Loucy (cell line): Measurements from ENCODE around the gene MRPL24.

Experiments
- EZH2phosphoT487 ChIP-seq: fragments of 200-600 bp; IDR thresholded peaks from 2 replicates; pipeline ENCODE4 v1.6.1; 2018; ENCODE audit warnings: antibody characterized with exemption, mild to moderate bottlenecking, moderate library complexity, borderline replicate concordance
- TF ChIP-seq, protein P1 (sequence below): fragments of 200-600 bp; sonication (generic); conservative IDR thresholded peaks from 2 replicates; pipeline ENCODE4 v1.5.1; 2014; ENCODE audit warnings: mild to moderate bottlenecking, antibody characterized with exemption, low read length

DNA sequence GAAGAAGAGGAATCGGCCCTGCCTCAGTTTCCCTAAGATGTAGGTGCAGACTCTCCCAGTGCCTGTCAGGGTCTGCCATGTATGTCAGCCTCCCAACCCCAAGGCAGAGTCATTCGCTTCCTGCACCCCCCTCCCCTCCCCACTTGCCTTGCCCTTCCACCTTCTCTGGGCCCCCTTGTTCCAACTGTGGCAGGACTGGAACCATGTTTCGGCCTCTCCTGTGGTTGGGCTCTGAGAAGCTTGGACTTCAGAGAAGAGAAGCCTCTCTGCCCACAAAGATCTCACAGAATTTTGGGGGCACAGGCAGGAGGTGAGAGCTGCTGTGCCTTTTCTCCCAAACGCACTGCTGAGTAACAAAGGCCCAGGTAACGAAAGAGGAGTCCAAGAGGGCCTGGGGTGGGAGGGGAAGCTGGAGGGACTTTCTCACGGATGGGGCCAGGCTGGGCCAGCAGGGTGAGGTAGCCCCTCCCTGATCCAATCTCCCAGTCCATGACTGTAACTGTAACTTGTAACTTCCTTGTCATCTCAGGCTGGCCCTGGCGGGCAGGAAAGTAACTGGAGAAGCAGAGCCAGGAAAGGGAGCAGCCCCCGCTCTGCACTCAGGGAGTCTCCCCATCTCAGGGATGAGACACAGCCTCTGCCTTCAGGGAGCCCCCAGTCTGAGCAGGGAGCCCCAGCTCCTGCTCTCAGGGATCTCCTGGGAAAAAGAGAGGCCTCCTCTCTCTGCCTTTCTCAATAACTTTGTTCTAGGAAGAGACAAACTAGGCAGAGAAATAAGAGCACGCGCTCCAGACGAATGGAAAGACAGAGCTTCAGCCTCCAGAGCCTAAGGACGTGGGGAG lies 46.8 kb downstream of the MRPL24 start:
- TF ChIP-seq, protein P1, sequence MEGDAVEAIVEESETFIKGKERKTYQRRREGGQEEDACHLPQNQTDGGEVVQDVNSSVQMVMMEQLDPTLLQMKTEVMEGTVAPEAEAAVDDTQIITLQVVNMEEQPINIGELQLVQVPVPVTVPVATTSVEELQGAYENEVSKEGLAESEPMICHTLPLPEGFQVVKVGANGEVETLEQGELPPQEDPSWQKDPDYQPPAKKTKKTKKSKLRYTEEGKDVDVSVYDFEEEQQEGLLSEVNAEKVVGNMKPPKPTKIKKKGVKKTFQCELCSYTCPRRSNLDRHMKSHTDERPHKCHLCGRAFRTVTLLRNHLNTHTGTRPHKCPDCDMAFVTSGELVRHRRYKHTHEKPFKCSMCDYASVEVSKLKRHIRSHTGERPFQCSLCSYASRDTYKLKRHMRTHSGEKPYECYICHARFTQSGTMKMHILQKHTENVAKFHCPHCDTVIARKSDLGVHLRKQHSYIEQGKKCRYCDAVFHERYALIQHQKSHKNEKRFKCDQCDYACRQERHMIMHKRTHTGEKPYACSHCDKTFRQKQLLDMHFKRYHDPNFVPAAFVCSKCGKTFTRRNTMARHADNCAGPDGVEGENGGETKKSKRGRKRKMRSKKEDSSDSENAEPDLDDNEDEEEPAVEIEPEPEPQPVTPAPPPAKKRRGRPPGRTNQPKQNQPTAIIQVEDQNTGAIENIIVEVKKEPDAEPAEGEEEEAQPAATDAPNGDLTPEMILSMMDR, result no peak
- TF ChIP-seq EZH2phosphoT487, result no peak
